Measurements from ENCODE around the gene SLC47A1.
"Not testable (repeated sequence)": the region's sequence is repeated elsewhere in the genome, so short reads cannot be mapped to it uniquely, and the experiment has no call there.

Gene SLC47A1

GRCh38 chr17:19520641-19521040, 13.0 kb upstream of the SLC47A1 start:
- DNase-seq: no peak

GRCh38 chr17:19523690-19524089, 10.0 kb upstream of the SLC47A1 start:
- DNase-seq: no peak

- DNase-seq: not testable (repeated sequence)
Observed at GRCh38 chr17:19526950-19527349, 6.7 kb upstream of the SLC47A1 start.

GRCh38 chr17:19531780-19532501, 1.7 kb upstream of the SLC47A1 start:
- DNase-seq: no peak

- no peak for DNase-seq
Observed at GRCh38 chr17:19533036-19533717, 477 bp upstream of the SLC47A1 start.

- no peak for DNase-seq
Observed at GRCh38 chr17:19534562-19535149, 1.0 kb downstream of the SLC47A1 start.

- DNase-seq: no peak
Observed at GRCh38 chr17:19537111-19537510, 3.5 kb downstream of the SLC47A1 start.

GRCh38 chr17:19538095-19539039, 4.7 kb downstream of the SLC47A1 start:
- DNase-seq: no peak

GRCh38 chr17:19539040-19539399, 5.4 kb downstream of the SLC47A1 start:
- no peak for DNase-seq

GRCh38 chr17:19539841-19540311, 6.2 kb downstream of the SLC47A1 start:
- no peak for DNase-seq

GRCh38 chr17:19540706-19541370, 7.2 kb downstream of the SLC47A1 start:
- DNase-seq: no peak

- no peak for DNase-seq
Observed at GRCh38 chr17:19541445-19541844, 7.8 kb downstream of the SLC47A1 start.

- no peak for DNase-seq
Observed at GRCh38 chr17:19542247-19542646, 8.6 kb downstream of the SLC47A1 start.

- DNase-seq: no peak
Observed at GRCh38 chr17:19544366-19544765, 10.7 kb downstream of the SLC47A1 start.

- no peak for DNase-seq
Observed at GRCh38 chr17:19546289-19547065, 12.8 kb downstream of the SLC47A1 start.

- DNase-seq: no peak
Observed at GRCh38 chr17:19549746-19550623, 16.3 kb downstream of the SLC47A1 start.

- DNase-seq: no peak
Observed at GRCh38 chr17:19551165-19551564, 17.5 kb downstream of the SLC47A1 start.

- no peak for DNase-seq
Observed at GRCh38 chr17:19551591-19552148, 18.0 kb downstream of the SLC47A1 start.

- DNase-seq: no peak
Observed at GRCh38 chr17:19553036-19553435, 19.4 kb downstream of the SLC47A1 start.

GRCh38 chr17:19554393-19554792, 20.7 kb downstream of the SLC47A1 start:
- no peak for DNase-seq
